ENCODE results near the gene AASDHPPT.

- TF ChIP-seq CTCF (tag by site-specific recombination; IDR thresholded peaks at IDR 0.05) = no peak
- TF ChIP-seq SETDB1 (IDR thresholded peaks at IDR 0.05; ENCODE audit: insufficient read length, low read length) = no peak
- no peak for TF ChIP-seq REST (tag by site-specific recombination; IDR thresholded peaks at IDR 0.05)
- no peak for TF ChIP-seq ZBTB1 (tag by site-specific recombination; IDR thresholded peaks at IDR 0.05)
Observed at GRCh38 chr11:106127604-106128003, 50.1 kb downstream of the AASDHPPT start.
